Panc1 (cell line): ENCODE data around the gene TBC1D16.

Experiments used
- CTCF ChIP-seq: fragments of 450-650 bp; IDR thresholded peaks from 2 replicates; pipeline ENCODE4 v1.5.1; 2017; ENCODE audit warnings: mild to moderate bottlenecking
- POLR2AphosphoS5 ChIP-seq: IDR thresholded peaks from 2 replicates; pipeline ENCODE4 v1.6.1; 2012; ENCODE audit warnings: mild to moderate bottlenecking, low read depth, low read length, moderate library complexity
- REST ChIP-seq, 2 experiments: IDR thresholded peaks; 2 replicates each; pipeline ENCODE4 v1.6.1; 2011 to 2012; ENCODE audit warnings: low read depth in 2 of 2, control low read depth in 1 of 2, low read length in 1 of 2, mild to moderate bottlenecking in 1 of 2, moderate library complexity in 1 of 2; ENCODE audit not compliant: insufficient read depth in 1 of 2
- SIN3A ChIP-seq: IDR thresholded peaks from 2 replicates; pipeline ENCODE4 v1.6.1; 2012; ENCODE audit warnings: low read depth, mild to moderate bottlenecking, low read length, moderate library complexity, borderline replicate concordance; ENCODE audit not compliant: insufficient read depth

GRCh38 chr17:80012765-80013741 lies 22.6 kb downstream of the TBC1D16 start:
- TF ChIP-seq CTCF (no peak), REST (IDR thresholded peaks at IDR 0.05; ENCODE audit: insufficient read depth in 1 of 2, low read depth in 2 of 2, low read length in 1 of 2) (no peak), SIN3A (no peak), POLR2AphosphoS5 (no peak)
